GM21786 (cell line): Measurements from ENCODE around the gene GPRIN3.

ENCODE experiments used
- ATAC-seq: cut with Tn5 transposase; IDR thresholded peaks from one replicate; pipeline ENCODE4 v1.9.1; 2021; ENCODE audit not compliant: unreplicated experiment

The GPRIN3 gene

GRCh38 chr4:89294573-89295269 lies 12.9 kb downstream of the GPRIN3 start:
- peak; percentile 85 for ATAC-seq

GRCh38 chr4:89293299-89293698 lies 14.3 kb downstream of the GPRIN3 start:
- ATAC-seq: no peak

DNA sequence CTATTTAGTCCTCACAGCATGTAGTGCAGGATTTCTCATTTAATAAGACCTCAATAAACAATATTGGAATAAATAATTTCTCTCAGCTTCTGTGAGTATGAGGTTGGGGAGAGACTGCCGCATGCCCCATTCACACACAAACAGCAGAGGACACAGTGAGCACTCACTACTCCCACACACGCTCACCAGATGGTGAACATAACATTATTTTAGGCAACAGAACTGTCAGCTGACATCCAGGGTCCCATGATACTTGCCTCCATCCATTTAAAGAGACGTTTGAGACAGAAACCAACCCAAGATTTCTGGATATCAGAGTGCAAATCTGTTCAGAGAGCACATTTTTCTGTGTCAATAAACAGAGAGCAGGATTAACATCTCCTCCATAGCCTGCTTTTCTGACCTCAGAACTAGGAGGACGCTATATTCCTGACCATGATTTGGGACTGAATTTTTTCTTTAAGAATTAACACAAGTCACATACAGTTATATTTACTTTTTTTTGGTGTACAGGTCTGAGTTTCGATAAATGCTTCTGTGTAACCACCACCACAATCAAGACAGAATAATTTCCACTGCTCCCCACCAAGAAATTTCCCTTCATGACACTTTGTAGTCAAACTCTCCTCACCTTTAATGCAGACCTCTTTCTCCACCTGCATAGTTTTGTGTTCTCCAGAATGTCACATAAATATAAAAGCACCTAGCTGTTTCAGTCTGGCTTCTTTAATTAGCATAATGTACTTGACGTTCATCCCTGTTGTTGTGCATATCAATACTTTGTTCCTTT lies 16.7 kb downstream of the GPRIN3 start:
- ATAC-seq: no peak

DNA sequence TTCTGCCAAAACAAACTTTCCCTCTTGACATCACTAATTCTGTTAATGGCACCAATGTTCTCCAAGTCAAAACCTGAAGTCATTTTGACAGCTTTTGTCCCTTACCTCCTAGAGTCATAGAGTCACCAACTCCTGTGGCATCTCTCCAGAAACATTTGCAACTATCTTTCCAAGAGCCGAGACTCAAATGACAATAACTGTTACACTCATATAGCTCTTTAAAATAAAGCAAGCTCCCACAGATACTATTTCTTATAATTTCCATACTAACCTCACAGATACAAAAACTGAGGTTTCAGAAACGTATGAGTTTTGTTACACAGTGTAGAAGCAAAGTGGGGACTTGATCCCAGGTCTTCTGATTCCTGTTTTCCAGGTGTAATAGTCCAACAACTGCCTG lies 18.3 kb downstream of the GPRIN3 start:
- no peak for ATAC-seq

- ATAC-seq: no peak
Measured at GRCh38 chr4:89288430-89288829, 19.2 kb downstream of the GPRIN3 start.

DNA sequence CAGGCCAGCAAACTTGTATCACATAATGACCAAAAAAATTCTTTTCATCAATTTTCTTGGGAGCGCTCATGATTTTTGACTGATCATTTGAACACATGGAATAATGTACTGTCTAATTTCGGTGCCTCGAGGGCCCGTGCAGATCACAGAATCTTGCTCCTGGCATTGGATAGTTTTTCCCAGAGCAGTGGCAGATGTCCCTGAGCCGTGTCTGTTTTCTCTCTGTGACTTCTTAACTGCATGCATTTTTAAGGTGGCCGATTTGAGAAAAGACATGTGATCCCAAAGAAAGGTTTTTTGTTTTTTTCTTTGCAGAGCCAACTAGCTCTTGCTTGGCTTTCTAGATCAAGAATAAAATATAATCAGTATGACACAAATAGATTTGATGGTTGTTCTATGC lies 19.7 kb downstream of the GPRIN3 start:
- no peak for ATAC-seq

DNA sequence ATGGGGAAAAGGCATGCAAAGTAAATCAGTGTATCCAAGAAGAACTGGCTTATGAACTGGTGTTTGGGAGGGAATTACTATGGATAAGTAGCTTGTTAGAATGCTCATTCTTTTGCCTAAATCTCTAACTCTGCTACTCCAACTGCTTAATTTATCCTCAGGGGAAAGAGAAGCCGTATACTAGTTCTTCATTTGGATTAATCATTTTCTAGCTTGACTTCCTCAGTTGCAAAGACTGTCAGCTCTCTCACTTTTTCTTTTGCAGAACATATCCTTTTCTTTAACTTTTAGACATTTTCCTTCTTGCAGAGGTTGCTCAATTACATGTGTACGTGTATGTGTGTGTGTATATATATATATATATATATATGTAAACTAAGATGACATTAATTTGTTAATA lies 21.9 kb downstream of the GPRIN3 start:
- no peak for ATAC-seq

GRCh38 chr4:89284828-89285227 lies 22.8 kb downstream of the GPRIN3 start:
- no peak for ATAC-seq

GRCh38 chr4:89284020-89284424 lies 23.6 kb downstream of the GPRIN3 start:
- ATAC-seq: no peak

DNA sequence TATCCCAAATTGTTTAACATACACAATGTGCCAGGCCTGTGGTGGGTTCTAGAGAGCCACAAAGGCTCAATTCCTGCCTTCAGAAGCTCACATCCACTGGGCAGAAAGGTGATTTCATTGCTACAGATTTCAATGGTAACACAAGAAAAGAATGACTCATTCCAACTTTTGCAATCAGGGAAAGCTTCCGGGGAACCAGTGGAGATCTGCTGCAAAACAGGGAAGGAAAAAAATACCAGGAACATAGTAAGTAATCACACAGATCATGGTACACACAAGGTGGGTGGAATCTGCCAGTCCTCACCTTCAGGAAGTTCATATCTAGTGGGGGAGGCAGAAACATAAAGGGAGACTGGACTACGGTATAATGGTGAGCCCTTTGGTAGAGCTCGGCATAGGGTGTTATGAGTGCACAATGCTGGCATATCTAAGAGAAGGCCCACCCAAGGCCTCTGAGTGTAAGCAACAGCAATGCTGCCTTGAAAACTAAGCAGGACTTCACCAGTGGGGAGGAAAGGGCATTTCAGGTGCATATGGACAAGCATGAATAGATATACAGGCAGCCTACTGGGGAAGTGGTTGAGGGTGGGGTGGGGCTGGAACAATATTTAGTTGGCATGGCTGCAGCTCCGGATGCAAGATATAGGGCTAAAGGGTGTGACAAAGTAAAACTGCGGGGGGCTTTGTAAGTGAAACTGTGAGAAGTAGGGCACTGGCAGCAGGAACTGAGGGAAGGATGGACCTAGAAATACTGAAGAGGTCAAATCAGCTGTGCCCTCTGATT lies 24.2 kb downstream of the GPRIN3 start:
- ATAC-seq: no peak

- no peak for ATAC-seq
Measured at GRCh38 chr4:89279385-89279784, 28.2 kb downstream of the GPRIN3 start.

DNA sequence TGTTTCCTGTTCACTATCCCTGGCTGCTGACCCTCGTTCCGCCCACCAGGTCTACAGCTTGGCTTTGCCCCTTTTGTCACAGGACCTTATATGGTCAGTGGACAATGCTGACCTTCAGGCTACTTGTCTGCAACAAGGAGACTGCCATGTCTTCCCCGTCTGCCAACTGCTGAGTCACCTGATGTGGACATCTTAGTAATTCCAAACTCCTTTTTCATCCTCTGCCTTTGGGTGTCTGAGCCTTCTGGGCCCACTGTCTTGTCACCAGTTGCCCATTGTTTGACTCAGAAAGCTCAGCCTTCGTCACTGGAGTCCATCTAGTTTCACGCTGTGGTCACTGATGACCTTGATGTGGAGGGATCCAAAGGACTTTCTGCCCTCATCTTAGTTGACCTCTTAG lies 30.2 kb downstream of the GPRIN3 start:
- no peak for ATAC-seq

- no peak for ATAC-seq
Measured at GRCh38 chr4:89276296-89276695, 31.3 kb downstream of the GPRIN3 start.

DNA sequence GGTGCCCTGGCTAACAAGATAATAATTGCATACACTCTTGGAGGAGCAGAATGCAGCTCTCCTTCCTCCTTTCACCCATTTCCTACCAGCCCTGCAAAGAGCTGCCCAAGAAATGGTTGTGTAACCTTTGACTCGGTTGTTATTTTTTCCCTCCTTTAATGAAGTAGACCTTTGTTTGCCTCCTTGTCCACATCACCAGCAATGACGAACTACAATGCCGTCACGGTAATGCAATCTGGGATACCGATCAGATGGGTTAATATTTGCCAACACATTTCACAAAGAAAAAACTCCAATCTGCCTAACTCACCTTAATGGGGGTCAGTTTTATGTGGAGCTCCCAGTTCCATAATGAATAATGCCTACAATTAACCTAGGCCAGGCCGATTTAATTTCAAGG lies 32.0 kb downstream of the GPRIN3 start:
- no peak for ATAC-seq

- no peak for ATAC-seq
Measured at GRCh38 chr4:89273741-89274141, 33.9 kb downstream of the GPRIN3 start.

DNA sequence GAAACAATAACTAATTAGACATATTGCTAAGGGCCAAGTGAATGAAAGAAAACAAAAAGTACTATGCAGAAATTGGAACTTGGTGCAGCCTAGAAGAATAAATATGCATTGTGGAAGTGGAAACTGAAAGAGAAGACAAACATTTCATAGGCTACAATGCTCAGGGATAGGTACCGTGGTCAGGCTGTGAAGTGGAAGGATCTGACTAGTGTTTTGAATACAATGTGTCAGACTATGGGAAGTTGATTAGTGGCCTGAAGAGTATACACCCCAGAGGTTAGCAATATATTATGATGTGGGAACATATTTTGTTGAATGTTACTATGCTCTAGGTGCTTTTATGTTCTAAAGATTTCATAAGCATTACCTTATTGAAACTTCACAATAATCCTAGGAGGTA lies 36.8 kb downstream of the GPRIN3 start:
- no peak for ATAC-seq

DNA sequence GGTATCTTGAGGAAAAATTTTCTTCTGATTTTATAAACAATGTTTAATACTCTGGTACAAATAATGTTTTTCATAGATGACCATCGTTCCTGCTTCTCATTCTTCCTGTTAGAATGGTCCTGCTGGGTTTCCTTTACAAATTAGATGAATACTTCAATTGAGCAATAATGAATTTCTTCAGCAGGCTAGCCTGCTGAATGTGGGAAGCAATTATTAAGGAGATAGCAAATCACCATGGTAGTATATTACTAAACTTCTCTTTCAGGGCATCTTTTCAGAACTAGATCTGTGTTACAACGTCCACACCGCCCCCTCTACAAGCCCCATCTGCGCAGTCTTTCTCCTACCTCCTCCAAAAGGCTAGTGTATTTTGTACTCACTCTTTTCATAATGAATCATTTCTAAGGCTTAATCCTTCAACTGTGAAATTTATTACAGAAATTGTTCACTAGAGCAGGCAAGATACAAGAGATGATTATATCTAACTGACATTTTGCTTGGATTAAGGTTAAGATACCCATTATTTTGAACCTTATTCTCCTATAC lies 38.4 kb downstream of the GPRIN3 start:
- no peak for ATAC-seq

- no peak for ATAC-seq
Measured at GRCh38 chr4:89268679-89269078, 38.9 kb downstream of the GPRIN3 start.

DNA sequence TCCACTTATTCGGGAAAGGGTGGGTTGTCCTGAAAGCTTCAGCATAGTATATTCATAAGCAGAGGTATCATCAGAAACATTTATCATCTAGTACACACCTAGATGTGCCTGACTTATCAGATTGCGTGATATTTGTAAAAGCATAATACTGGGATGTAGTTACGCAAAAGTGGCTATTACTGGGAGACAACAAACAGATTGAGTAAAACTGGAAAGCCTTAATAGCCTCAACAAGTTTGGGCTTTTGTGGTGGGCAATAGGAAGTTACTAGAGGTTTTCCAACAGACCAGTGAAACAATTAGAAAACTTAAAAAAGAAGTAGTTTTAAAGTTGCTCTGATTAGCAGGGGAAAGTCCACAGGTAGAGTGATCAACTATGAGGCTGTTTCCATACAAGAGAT lies 39.8 kb downstream of the GPRIN3 start:
- no peak for ATAC-seq

DNA sequence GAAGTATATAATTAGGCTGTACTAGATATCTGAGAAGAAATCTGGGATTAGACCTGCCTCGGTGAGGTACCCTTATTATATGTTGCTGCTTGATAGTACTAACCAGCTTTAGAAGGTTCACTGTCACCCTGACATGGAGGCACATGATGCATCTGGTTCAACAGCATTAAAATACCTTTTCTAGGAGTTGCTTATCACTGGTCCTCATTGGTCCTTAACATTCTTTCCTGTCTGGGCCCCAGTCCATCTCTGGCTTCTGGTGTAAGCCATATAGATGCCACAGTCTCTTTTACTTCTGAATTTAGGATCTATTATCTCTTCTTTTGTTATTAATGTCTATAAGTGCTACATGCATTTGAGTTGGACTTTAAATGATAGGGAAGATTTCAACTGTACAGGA lies 40.2 kb downstream of the GPRIN3 start:
- no peak for ATAC-seq

GRCh38 chr4:89266128-89266527 lies 41.5 kb downstream of the GPRIN3 start:
- ATAC-seq: no peak

- ATAC-seq: no peak
Measured at GRCh38 chr4:89263265-89263664, 44.3 kb downstream of the GPRIN3 start.
